ENCODE data around the gene MMRN2. TPM values are rescaled to one million over a fixed set of nuclear protein-coding genes. Genes with fewer than 3 reads are reported as not detected.

MMRN2 gene
- total RNA-seq, 2 donors from 2014 or later = 6.0 to 7.8 TPM

- intact Hi-C loops (cut with DNase I, micrococcal nuclease) = loop anchor here in 1 of 2 donors (10.0 kb wide), 1 partner anchor 112 kb away; no protein-coding TSS in a partner anchor
- no peak for DNase-seq
- ATAC-seq = no peak
These were observed 15.4 kb upstream of the MMRN2 start for GRCh38 chr10:86972613-86973380.

GRCh38 chr10:86971232-86971991 lies 14.0 kb upstream of the MMRN2 start:
- peak; percentile 78 for ATAC-seq
- intact Hi-C loops (cut with DNase I, micrococcal nuclease) = loop anchor here in 1 of 2 donors (10.0 kb wide), 1 partner anchor 113 kb away; no protein-coding TSS in a partner anchor
- DNase-seq = peak; percentile 89 to 92

GRCh38 chr10:86970982-86971231 lies 13.5 kb upstream of the MMRN2 start:
- DNase-seq = no peak
- peak; percentile 11 for ATAC-seq
- intact Hi-C loops (cut with DNase I, micrococcal nuclease) = loop anchor here in 1 of 2 donors (10.0 kb wide), 1 partner anchor 114 kb away; no protein-coding TSS in a partner anchor

- ATAC-seq (no peak), DNase-seq (peak; percentile 60 to 71)
- intact Hi-C loops (cut with DNase I, micrococcal nuclease) = loop anchor here in 1 of 2 donors (10.0 kb wide), 1 partner anchor 114 kb away; no protein-coding TSS in a partner anchor
These were observed 13.0 kb upstream of the MMRN2 start for GRCh38 chr10:86970162-86970981.

- ATAC-seq = no peak
- no peak for DNase-seq
- intact Hi-C loops (cut with DNase I, micrococcal nuclease) = loop anchor here in 1 of 2 donors (10.0 kb wide), 2 partner anchors 115 to 285 kb away; no protein-coding TSS in a partner anchor
These were observed 12.1 kb upstream of the MMRN2 start for GRCh38 chr10:86969421-86970041.

GRCh38 chr10:86968994-86969355 lies 11.6 kb upstream of the MMRN2 start:
- intact Hi-C loops (cut with DNase I, micrococcal nuclease) = loop anchor here in 1 of 2 donors (10.0 kb wide), 1 partner anchor 284 kb away; no protein-coding TSS in a partner anchor
- DNase-seq (no peak), ATAC-seq (no peak)

GRCh38 chr10:86968271-86968993 lies 11.0 kb upstream of the MMRN2 start, which contains the start of gene ADIRF:
TSS of gene ADIRF (plus strand) at chr10:86968482. CDS start at chr10:86968545, 63 bp downstream.
- ATAC-seq = peak; percentile 68
- peak; percentile 76 to 81 for DNase-seq
- intact Hi-C loops (cut with DNase I, micrococcal nuclease) = loop anchor here in 1 of 2 donors (10.0 kb wide), 1 partner anchor 284 kb away; no protein-coding TSS in a partner anchor

GRCh38 chr10:86967481-86967941 lies 10.1 kb upstream of the MMRN2 start:
- intact Hi-C loops (cut with DNase I, micrococcal nuclease) = loop anchor here in 1 of 2 donors (10.0 kb wide), 1 partner anchor 283 kb away; no protein-coding TSS in a partner anchor
- ATAC-seq (no peak), DNase-seq (peak in 1 of 2 donors; percentile 31)

- ATAC-seq = no peak
- no peak for DNase-seq
- intact Hi-C loops (cut with DNase I, micrococcal nuclease) = loop anchor here in 1 of 2 donors (10.0 kb wide), 1 partner anchor 281 kb away; no protein-coding TSS in a partner anchor
These were observed 8.7 kb upstream of the MMRN2 start for GRCh38 chr10:86965986-86966654.

GRCh38 chr10:86964847-86965190 lies 7.4 kb upstream of the MMRN2 start:
- DNase-seq (no peak), ATAC-seq (no peak)
- intact Hi-C loops (cut with DNase I, micrococcal nuclease) = loop anchor here in 1 of 2 donors (10.0 kb wide), 1 partner anchor 280 kb away; no protein-coding TSS in a partner anchor

GRCh38 chr10:86964061-86964846 lies 6.8 kb upstream of the MMRN2 start:
- ATAC-seq (no peak), DNase-seq (no peak)
- intact Hi-C loops (cut with DNase I, micrococcal nuclease) = loop anchor here in 1 of 2 donors (10.0 kb wide), 1 partner anchor 279 kb away; no protein-coding TSS in a partner anchor

- ATAC-seq = no peak
- intact Hi-C loops (cut with DNase I, micrococcal nuclease) = loop anchor here in 1 of 2 donors (10.0 kb wide), 1 partner anchor 279 kb away; no protein-coding TSS in a partner anchor
- DNase-seq = no peak
These were observed 6.0 kb upstream of the MMRN2 start for GRCh38 chr10:86963341-86963919.

GRCh38 chr10:86962981-86963310 lies 5.5 kb upstream of the MMRN2 start:
- DNase-seq = no peak
- ATAC-seq = no peak
- intact Hi-C loops (cut with DNase I, micrococcal nuclease) = loop anchor here in 1 of 2 donors (10.0 kb wide), 1 partner anchor 278 kb away; no protein-coding TSS in a partner anchor

- intact Hi-C loops (cut with DNase I, micrococcal nuclease) = loop anchor here in 1 of 2 donors (10.0 kb wide), 1 partner anchor 278 kb away; no protein-coding TSS in a partner anchor
- DNase-seq (no peak), ATAC-seq (no peak)
These were observed 4.9 kb upstream of the MMRN2 start for GRCh38 chr10:86962136-86962980.
